ENCODE results near the gene MPDZ. TPM values are rescaled to one million over a fixed set of nuclear protein-coding genes. Genes with fewer than 3 reads are reported as not detected.

The MPDZ gene
- polyA plus RNA-seq, 6 donors from 2014 or later: not detected

GRCh38 chr9:13163287-13163686 is 116.2 kb downstream of the MPDZ start:
- Mint-ChIP-seq H3K36me3 (no peaks in the 10 kb centered on the region), H3K4me3 (no peak overlapping the region), H3K4me1 (no peaks in the 10 kb centered on the region), H3K9me3 (peaks cover 0 to 3% (median 0%) of the 10 kb centered on the region in 7 donors), H3K27ac (no peak overlapping the region), H3K27me3 (no peaks in the 10 kb centered on the region)
- ATAC-seq (ENCODE audit: low read depth in 2 of 2): no peak
- DNase-seq: no peak

GRCh38 chr9:13160051-13160450 is 119.4 kb downstream of the MPDZ start:
- H3K36me3 Mint-ChIP-seq: no peaks in the 10 kb centered on the region
- DNase-seq (no peak), ATAC-seq (ENCODE audit: low read depth in 2 of 2) (no peak)
- no peak overlapping the region for H3K27ac Mint-ChIP-seq
- H3K4me1 Mint-ChIP-seq: no peaks in the 10 kb centered on the region
- H3K4me3 Mint-ChIP-seq: no peak overlapping the region
- peaks cover 0 to 3% (median 2%) of the 10 kb centered on the region in 7 donors for H3K9me3 Mint-ChIP-seq
- H3K27me3 Mint-ChIP-seq: no peaks in the 10 kb centered on the region

- Mint-ChIP-seq H3K36me3 (no peaks in the 10 kb centered on the region), H3K9me3 (peaks cover 0 to 3% (median 2%) of the 10 kb centered on the region in 7 donors), H3K27ac (no peak overlapping the region), H3K27me3 (no peaks in the 10 kb centered on the region), H3K4me3 (no peak overlapping the region), H3K4me1 (no peaks in the 10 kb centered on the region)
- ATAC-seq (ENCODE audit: low read depth in 2 of 2) (no peak), DNase-seq (no peak)
Observed at GRCh38 chr9:13158986-13159385, 120.5 kb downstream of the MPDZ start.

DNA sequence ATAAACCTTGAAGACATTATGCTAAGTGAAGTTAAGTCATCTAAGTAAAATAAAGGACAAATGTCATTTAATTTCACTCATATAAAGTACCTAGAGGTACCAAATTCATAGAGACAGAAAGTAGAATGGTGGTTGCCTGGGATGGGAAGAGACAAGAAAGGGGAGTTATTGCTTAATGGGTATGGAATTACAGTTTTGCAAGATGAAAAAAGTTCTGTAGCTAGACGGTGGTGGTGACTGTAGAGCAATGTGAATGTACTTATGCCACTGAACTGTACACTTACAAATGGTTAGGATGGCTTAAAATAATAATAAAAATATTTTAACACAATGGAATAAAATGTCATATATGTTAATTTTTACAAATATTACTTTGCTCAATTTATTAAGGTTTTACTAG is 128.0 kb downstream of the MPDZ start:
- H3K36me3 Mint-ChIP-seq: no peaks in the 10 kb centered on the region
- no peaks in the 10 kb centered on the region for H3K4me1 Mint-ChIP-seq
- peaks cover 0 to 7% (median 0%) of the 10 kb centered on the region in 7 donors for H3K9me3 Mint-ChIP-seq
- H3K27me3 Mint-ChIP-seq: no peaks in the 10 kb centered on the region
- no peak overlapping the region for H3K4me3 Mint-ChIP-seq
- no peak overlapping the region for H3K27ac Mint-ChIP-seq
- DNase-seq (no peak), ATAC-seq (ENCODE audit: low read depth in 2 of 2) (no peak)

- Mint-ChIP-seq H3K27ac (no peak overlapping the region), H3K9me3 (peaks cover 0 to 7% (median 1%) of the 10 kb centered on the region in 7 donors), H3K36me3 (no peaks in the 10 kb centered on the region), H3K27me3 (no peaks in the 10 kb centered on the region), H3K4me3 (no peak overlapping the region), H3K4me1 (no peaks in the 10 kb centered on the region)
- DNase-seq (no peak), ATAC-seq (ENCODE audit: low read depth in 2 of 2) (no peak)
Observed at GRCh38 chr9:13149454-13149853, 130.0 kb downstream of the MPDZ start.

DNA sequence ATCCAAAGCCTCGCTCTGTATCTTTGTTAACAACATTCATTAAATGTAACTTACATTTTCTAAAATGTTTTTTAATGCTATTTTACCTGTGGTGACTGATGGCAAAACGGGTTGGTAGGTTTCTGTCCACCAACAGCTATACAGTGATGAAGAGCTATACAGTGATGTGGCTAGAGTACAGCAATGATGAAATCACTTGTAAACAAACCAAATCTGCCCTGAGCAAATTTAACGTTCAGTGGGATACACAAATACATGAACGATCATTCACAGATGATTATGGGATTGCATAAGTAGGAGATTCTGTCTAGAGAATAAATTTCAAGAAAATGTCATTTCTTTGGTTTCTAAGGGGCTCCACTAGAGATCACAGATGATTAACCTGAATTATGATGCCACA is 132.7 kb downstream of the MPDZ start:
- no peaks in the 10 kb centered on the region for H3K36me3 Mint-ChIP-seq
- H3K4me1 Mint-ChIP-seq: no peaks in the 10 kb centered on the region
- peaks cover 0 to 1% (median 0%) of the 10 kb centered on the region in 7 donors for H3K9me3 Mint-ChIP-seq
- H3K4me3 Mint-ChIP-seq: no peak overlapping the region
- H3K27ac Mint-ChIP-seq: no peak overlapping the region
- H3K27me3 Mint-ChIP-seq: no peaks in the 10 kb centered on the region
- DNase-seq: no peak
- no peak for ATAC-seq (ENCODE audit: low read depth in 2 of 2)

DNA sequence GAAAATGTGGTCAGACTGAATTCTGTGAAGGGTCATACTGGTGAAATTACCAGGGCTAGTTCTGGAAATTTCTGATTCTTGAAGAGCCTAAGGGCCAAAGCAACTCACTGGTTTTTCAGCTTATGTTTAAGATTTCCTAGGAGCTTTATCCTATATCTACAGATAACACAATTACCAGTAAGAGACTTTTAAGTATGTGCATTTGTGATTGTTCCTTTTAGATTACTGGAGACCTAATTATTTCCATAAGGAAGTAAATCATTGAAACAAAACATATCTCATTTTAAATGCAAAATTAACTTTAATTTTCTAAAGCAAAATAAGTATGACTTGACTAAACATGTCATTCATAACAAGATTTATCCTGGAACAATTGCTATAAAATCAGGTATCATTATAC is 134.2 kb downstream of the MPDZ start:
- Mint-ChIP-seq H3K27ac (no peak overlapping the region), H3K27me3 (no peaks in the 10 kb centered on the region), H3K36me3 (no peaks in the 10 kb centered on the region), H3K4me1 (no peaks in the 10 kb centered on the region), H3K9me3 (peaks cover 0 to 1% (median 0%) of the 10 kb centered on the region in 7 donors), H3K4me3 (no peak overlapping the region)
- DNase-seq (no peak), ATAC-seq (ENCODE audit: low read depth in 2 of 2) (no peak)

GRCh38 chr9:13144166-13144775 is 135.2 kb downstream of the MPDZ start:
- H3K27me3 Mint-ChIP-seq: no peaks in the 10 kb centered on the region
- H3K27ac Mint-ChIP-seq: no peak overlapping the region
- H3K4me1 Mint-ChIP-seq: no peaks in the 10 kb centered on the region
- no peak for ATAC-seq (ENCODE audit: low read depth in 2 of 2)
- no peak overlapping the region for H3K4me3 Mint-ChIP-seq
- no peak for DNase-seq
- peaks cover 0 to 1% (median 0%) of the 10 kb centered on the region in 7 donors for H3K9me3 Mint-ChIP-seq
- no peaks in the 10 kb centered on the region for H3K36me3 Mint-ChIP-seq

DNA sequence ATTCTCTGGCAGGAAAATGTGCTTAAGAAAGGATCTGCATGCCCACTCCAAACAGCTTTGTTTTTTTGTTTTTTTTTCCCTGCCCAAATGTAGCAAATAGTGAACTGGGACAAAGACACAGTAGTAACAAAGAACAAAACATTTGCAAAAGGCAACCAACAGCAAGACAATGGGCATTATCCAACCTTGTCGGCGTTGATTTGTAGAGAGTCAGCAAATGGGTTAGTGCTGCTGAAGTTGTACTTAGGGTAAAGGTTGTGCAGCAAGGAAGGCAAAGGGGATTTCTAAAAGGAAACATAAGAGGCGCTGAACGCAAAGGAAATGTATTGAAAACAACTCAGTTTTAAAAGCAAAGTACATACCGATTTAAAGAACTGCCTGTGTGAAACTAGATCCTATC is 136.2 kb downstream of the MPDZ start:
- H3K27me3 Mint-ChIP-seq: no peaks in the 10 kb centered on the region
- DNase-seq (no peak), ATAC-seq (ENCODE audit: low read depth in 2 of 2) (no peak)
- H3K36me3 Mint-ChIP-seq: no peaks in the 10 kb centered on the region
- no peaks in the 10 kb centered on the region for H3K4me1 Mint-ChIP-seq
- no peak overlapping the region for H3K4me3 Mint-ChIP-seq
- peaks cover 0 to 1% (median 0%) of the 10 kb centered on the region in 7 donors for H3K9me3 Mint-ChIP-seq
- no peak overlapping the region for H3K27ac Mint-ChIP-seq

- Mint-ChIP-seq H3K36me3 (no peaks in the 10 kb centered on the region), H3K27ac (no peak overlapping the region), H3K9me3 (peaks cover 0 to 1% (median 0%) of the 10 kb centered on the region in 7 donors), H3K4me3 (no peak overlapping the region), H3K27me3 (no peaks in the 10 kb centered on the region), H3K4me1 (no peaks in the 10 kb centered on the region)
- ATAC-seq (ENCODE audit: low read depth in 2 of 2) (no peak), DNase-seq (no peak)
Observed at GRCh38 chr9:13142776-13143175, 136.7 kb downstream of the MPDZ start.

- H3K4me1 Mint-ChIP-seq: no peaks in the 10 kb centered on the region
- ATAC-seq (ENCODE audit: low read depth in 2 of 2) (no peak), DNase-seq (no peak)
- no peak overlapping the region for H3K27ac Mint-ChIP-seq
- H3K36me3 Mint-ChIP-seq: no peaks in the 10 kb centered on the region
- H3K9me3 Mint-ChIP-seq: peaks cover 0 to 1% (median 0%) of the 10 kb centered on the region in 7 donors
- H3K4me3 Mint-ChIP-seq: no peak overlapping the region
- H3K27me3 Mint-ChIP-seq: no peaks in the 10 kb centered on the region
Observed at GRCh38 chr9:13141629-13142028, 137.9 kb downstream of the MPDZ start.

DNA sequence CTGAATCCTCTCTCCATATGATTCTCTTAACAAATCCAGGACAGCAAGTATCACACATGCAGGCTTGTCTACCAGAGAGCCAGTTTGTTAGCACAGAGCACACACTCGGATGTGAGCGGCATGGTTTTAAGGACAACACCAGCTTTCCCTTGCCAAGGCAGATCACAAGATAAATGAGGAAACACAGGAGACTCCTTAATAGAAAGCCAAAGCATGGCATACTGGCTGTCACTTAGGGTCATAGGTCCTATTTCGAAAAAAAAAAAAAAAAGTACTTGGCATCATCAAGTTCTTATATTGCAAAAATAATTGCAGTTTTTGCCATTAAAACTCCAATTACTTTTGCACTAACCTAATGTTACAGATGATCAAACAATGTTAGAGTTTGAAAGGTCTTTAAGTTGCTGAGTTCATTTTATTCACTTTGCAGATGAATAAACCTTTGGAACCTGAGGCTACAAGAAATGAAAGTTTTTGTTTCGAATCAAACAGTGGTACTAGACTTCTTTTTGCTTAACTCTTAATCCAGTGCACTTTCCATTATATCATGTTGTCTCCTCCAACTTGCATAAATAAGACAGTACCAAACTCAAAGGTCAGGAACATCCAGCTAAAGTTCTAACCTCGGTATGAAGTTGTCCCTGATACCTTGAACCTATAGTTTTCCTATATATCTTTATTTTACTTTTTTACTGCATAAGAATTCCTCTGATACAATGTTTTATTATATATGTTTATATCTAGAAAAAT is 138.5 kb downstream of the MPDZ start:
- Mint-ChIP-seq H3K4me1 (no peaks in the 10 kb centered on the region), H3K27ac (no peak overlapping the region), H3K4me3 (no peak overlapping the region), H3K36me3 (no peaks in the 10 kb centered on the region), H3K9me3 (peaks cover 0 to 1% (median 0%) of the 10 kb centered on the region in 7 donors), H3K27me3 (no peaks in the 10 kb centered on the region)
- ATAC-seq (ENCODE audit: low read depth in 2 of 2) (no peak), DNase-seq (no peak)

GRCh38 chr9:13139641-13140171 is 139.8 kb downstream of the MPDZ start:
- H3K4me1 Mint-ChIP-seq: no peaks in the 10 kb centered on the region
- H3K36me3 Mint-ChIP-seq: no peaks in the 10 kb centered on the region
- H3K4me3 Mint-ChIP-seq: no peak overlapping the region
- DNase-seq: no peak
- no peaks in the 10 kb centered on the region for H3K27me3 Mint-ChIP-seq
- H3K9me3 Mint-ChIP-seq: peaks cover 0 to 7% (median 0%) of the 10 kb centered on the region in 7 donors
- ATAC-seq (ENCODE audit: low read depth in 2 of 2): no peak
- H3K27ac Mint-ChIP-seq: no peak overlapping the region

DNA sequence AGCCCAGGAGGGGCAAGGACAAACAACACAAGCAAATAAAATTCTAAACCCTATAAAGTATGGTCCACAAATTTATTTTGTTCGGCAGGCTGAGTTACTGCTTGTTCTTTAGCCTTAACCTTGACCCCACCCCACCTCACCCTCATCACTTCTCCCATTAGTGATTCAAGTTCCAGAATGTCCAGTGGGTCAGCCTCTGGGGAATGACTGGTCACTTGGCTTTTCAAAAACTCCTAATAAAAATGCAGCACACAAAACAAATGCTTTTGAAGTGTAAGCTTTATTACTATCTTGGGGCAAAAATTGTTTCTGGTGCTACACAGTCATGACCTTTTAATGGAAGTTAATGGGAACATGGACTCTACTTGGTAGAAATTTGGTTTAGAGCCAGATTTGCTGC is 142.1 kb downstream of the MPDZ start:
- H3K4me1 Mint-ChIP-seq: no peaks in the 10 kb centered on the region
- no peaks in the 10 kb centered on the region for H3K36me3 Mint-ChIP-seq
- ATAC-seq (ENCODE audit: low read depth in 2 of 2) (no peak), DNase-seq (no peak)
- no peak overlapping the region for H3K27ac Mint-ChIP-seq
- H3K27me3 Mint-ChIP-seq: no peaks in the 10 kb centered on the region
- H3K9me3 Mint-ChIP-seq: peaks cover 0 to 10% (median 0%) of the 10 kb centered on the region in 7 donors
- H3K4me3 Mint-ChIP-seq: no peak overlapping the region

Data from naive B cell (primary cell).